SU-DHL-6 (cell line): ENCODE results near the gene KCNE1.

Source experiments
- CTCF ChIP-seq: fragments of 200-600 bp; sonication (generic); IDR thresholded peaks from one replicate; pipeline ENCODE4 v1.5.1; 2017; ENCODE audit warnings: antibody characterized with exemption, mild to moderate bottlenecking, low read length, moderate library complexity; ENCODE audit not compliant: insufficient read depth, poor library complexity, severe bottlenecking
- EZH2phosphoT487 ChIP-seq: fragments of 200-600 bp; sonication (generic), shearing (Covaris generic); conservative IDR thresholded peaks from 2 replicates; pipeline ENCODE4 v1.6.1; 2018; ENCODE audit warnings: mild to moderate bottlenecking, antibody characterized with exemption, low read length, moderate library complexity, mixed read lengths

- TF ChIP-seq CTCF (no peak), EZH2phosphoT487 (no peak)
These were observed 12.9 kb downstream of the KCNE1 start for GRCh38 chr21:34499116-34499515.
